Pancreas (tissue), 10 donors: ENCODE results near the gene MKNK1. TPM values are rescaled to one million over a fixed set of nuclear protein-coding genes. Genes with fewer than 3 reads are reported as not detected.
A peak's percentile ranks its signal among the peaks of the same experiment; 100 is the strongest.

Experiments used
- ATAC-seq, 4 donors: fragments of 200-7000 bp; cut with Tn5 transposase; one replicate each; pipeline versions ENCODE4 v1.8.0 to v1.9.1; 2020; ENCODE audit warnings: mild to moderate bottlenecking in 4 of 4, moderate library complexity in 4 of 4
- DNase-seq, 6 donors: peaks; one replicate each; pipeline ENCODE4 v3.0.0-alpha.2; 2020
- FAIRE-seq: peaks from 2 replicates; lab custom pipeline; 2012; peaks lifted over from hg19 to GRCh38; lab: Jason Lieb, UNC
- H3K27ac ChIP-seq, 4 donors: fragments of 200-600 bp; sonication (generic); 1 replicate in 3 of 4; 2 replicates in 1 of 4; pipeline versions ENCODE4 v1.5.0 to v1.8.0; 2020
- H3K27me3 ChIP-seq, 4 donors: fragments of 200-600 bp; one replicate each; pipeline ENCODE4 v1.8.0; 2021
- H3K36me3 ChIP-seq, 3 donors: fragments of 200-600 bp; sonication (generic) in 1 of 3; one replicate each; pipeline versions ENCODE4 v1.5.0 to v1.8.0; 2020 to 2021
- H3K4me1 ChIP-seq, 3 donors: fragments of 200-600 bp; one replicate each; pipeline ENCODE4 v1.8.0; 2021
- H3K4me3 ChIP-seq, 4 donors: fragments of 200-600 bp; sonication (generic) in 2 of 4; one replicate each; pipeline versions ENCODE4 v1.5.0 to v1.8.0; 2020 to 2021
- H3K9me3 ChIP-seq, 4 donors: fragments of 200-600 bp; one replicate each; pipeline ENCODE4 v1.8.0; 2021
- WGBS, 2 donors: extraction: QIAGEN DNeasy Blood & Tissue Kit; methylation state at CpG; one replicate each; pipeline ENCODE4 v1.1.7; 2013; 5-methylcytosine and 5-hydroxymethylcytosine counted together
- intact Hi-C, 3 donors: fragments of 100-400 bp; cut with DNase I; formaldehyde crosslinking; loops; one replicate each; pipeline versions ENCODE4 v1.11.1 to v1.14.2; 2022
- polyA plus RNA-seq, 2 donors: library from polyadenylated mRNA; stranded (reverse); fragments of 200-250 nt; gene quantifications; one replicate each; pipeline ENCODE4 v1.2.3, GENCODE V29; 2013
- total RNA-seq, 6 donors: library from RNA; stranded (reverse); fragmentation: NEBNext Ultra II Directional in 4 of 6; extraction: Animal tissue kit (Norgen Biotek cat#: 25700) in 4 of 6; gene quantifications; one replicate each; pipeline versions ENCODE4 v1.2.1 to v1.2.4, GENCODE V29; 2021 to 2023
- TF ChIP-seq, protein P1 (sequence below), 4 donors: fragments of 200-600 bp; sonication (generic) in 3 of 4; IDR thresholded peaks; one replicate each; pipeline versions ENCODE4 v1.5.0 to v1.8.0; 2021; ENCODE audit warnings: antibody characterized with exemption in 4 of 4
- donor health status: healthy with polysubstance abuse.
- donor health status: DM: no; HTN: no; CAD: no; lungs with moderate emphysema.
- donor health status: DM: no; HTN: no; CAD: no.
- donor health status: control.
- donor health status: control.
- donor health status: Bipolar disorder and iron deficiency.
- donor health status: DM: yes; HTN: yes; CAD: no.
- donor health status: DM: no; HTN: no; CAD: no.
- donor health status: DM: no; HTN: no; CAD: no.
- donor health status: DM: yes; HTN: yes; CAD: no.

Gene MKNK1
- total and polyA plus RNA-seq, 8 donors: 44.9 to 172 (median 103) TPM

DNA sequence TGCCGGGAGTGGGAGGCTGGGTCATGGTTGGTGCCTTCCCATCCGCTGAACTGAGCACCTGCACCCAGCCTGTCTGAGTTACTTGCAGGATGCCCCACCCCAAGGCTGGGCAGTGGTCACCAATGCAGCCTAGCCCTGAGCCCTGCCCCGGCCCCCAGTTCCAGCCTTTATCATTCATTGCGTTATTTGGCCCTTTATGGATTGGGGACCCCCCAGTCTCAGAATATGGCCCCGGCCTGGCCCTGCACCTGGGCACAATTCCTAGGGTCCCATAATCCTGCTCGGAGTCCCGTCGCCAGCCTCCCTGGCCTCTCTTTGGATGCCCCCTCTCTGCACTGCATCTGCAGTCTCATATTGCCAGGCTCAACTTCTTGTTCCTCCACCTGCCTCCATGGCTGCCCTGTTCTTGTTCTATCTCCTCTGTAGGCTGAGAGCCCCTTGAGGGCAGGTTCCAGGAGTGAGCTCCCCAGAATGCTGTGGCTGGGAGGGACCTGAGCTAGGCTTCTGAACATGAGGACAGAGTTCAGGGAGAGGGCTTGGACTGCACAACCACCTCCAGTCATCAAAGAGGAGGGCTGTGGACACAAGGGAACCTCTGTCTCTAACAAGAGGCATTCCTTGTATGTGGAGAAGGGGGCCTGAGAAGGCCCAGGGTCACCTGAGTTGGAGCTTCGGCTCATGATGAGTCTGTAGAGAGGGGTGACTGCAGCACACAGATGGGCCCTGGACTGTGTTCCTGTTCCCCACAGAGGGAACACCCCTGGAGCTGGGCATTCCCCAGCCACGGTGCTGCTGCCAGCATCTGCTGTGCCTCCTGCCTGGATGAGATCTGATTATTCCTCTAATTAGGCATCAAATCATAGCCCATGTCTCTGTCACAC, 51.5 kb downstream of the MKNK1 start:
- ATAC-seq: no peak
- 82 to 88% methylated on average over 10 of the region's 10 CpGs for WGBS, 2 donors
- no peaks in the 10 kb centered on the region for H3K36me3 ChIP-seq
- H3K27ac ChIP-seq: no peak overlapping the region
- peak in 2 of 6 donors; percentile 29 to 39 for DNase-seq
- H3K4me3 ChIP-seq: no peak overlapping the region
- H3K9me3 ChIP-seq: no peaks in the 10 kb centered on the region
- H3K27me3 ChIP-seq: no peaks in the 10 kb centered on the region
- FAIRE-seq: no peak
- TF ChIP-seq, protein P1, sequence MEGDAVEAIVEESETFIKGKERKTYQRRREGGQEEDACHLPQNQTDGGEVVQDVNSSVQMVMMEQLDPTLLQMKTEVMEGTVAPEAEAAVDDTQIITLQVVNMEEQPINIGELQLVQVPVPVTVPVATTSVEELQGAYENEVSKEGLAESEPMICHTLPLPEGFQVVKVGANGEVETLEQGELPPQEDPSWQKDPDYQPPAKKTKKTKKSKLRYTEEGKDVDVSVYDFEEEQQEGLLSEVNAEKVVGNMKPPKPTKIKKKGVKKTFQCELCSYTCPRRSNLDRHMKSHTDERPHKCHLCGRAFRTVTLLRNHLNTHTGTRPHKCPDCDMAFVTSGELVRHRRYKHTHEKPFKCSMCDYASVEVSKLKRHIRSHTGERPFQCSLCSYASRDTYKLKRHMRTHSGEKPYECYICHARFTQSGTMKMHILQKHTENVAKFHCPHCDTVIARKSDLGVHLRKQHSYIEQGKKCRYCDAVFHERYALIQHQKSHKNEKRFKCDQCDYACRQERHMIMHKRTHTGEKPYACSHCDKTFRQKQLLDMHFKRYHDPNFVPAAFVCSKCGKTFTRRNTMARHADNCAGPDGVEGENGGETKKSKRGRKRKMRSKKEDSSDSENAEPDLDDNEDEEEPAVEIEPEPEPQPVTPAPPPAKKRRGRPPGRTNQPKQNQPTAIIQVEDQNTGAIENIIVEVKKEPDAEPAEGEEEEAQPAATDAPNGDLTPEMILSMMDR (IDR thresholded peaks at IDR 0.05): no peak
- H3K4me1 ChIP-seq: no peaks in the 10 kb centered on the region
- intact Hi-C loops: no loop called here

DNA sequence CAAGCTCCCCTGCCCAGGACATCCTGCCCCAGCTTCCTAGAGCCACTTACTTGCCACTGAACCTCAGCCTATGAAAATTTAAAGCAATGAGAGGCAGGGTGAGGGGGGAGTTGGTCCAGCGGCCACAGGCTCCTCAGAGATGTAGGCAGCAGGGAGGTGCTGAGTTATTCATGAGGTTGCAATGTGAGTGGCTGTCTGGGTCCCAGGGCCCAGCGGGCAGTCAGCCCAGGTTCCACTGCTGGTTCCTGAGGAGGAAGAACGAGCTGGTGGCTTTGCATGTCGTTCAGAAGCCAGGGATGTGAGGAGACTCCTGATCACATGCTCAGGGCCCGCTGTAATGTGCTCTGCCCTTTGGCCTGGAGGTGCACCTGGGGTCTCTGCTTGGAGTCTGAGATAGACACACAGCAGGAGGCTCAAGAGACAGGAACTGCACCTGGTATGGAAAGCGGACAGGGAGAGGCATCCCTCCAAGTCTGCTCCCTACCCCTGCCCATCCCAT, 52.4 kb downstream of the MKNK1 start, which contains the start of gene KNCN:
KNCN (minus strand) TSS at position 51 of the 499 bp plus-strand sequence. CDS start 432 bp downstream, outside the sequence.
- intact Hi-C loops: no loop called here
- H3K27ac ChIP-seq: no peak within 1 kb of the TSS
- TF ChIP-seq, protein P1 (IDR thresholded peaks at IDR 0.05): no peak
- H3K4me1 ChIP-seq: no peaks in the 10 kb centered on the region
- H3K27me3 ChIP-seq: no peaks in the 10 kb centered on the region
- ATAC-seq (no peak), FAIRE-seq (no peak), DNase-seq (peak in 2 of 6 donors; percentile 17 to 22)
- H3K4me3 ChIP-seq: no peak within 1 kb of the TSS
- 72 to 75% methylated on average over 6 of the region's 6 CpGs for WGBS, 2 donors
- no peaks in the 10 kb centered on the region for H3K9me3 ChIP-seq
- H3K36me3 ChIP-seq: no peaks in the 10 kb centered on the region

DNA sequence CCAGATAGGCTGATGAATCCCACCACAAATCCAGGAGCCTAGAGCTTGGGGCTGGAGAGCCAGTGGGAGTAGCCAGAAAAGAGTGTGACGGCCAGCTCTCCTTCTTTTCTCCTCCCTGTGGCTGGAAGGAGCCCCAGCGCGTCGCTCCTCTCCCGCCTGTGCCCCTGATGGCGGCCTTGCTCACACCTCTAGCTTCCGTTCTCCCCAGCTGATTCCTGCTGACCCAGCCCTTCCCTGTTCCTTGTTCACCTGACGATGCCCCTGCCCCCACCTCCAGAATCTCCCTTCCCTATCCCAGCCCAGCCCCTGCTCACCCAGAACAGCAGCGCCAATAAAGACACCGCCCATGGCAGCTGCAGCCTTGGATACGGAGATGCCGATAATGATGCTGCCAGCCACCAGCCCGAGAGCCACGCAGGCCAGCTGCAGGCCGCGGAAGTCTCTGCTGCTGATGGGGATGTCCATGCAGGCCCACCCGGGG, 53.3 kb downstream of the MKNK1 start:
- Histone ChIP-seq H3K4me1 (no peaks in the 10 kb centered on the region), H3K36me3 (no peaks in the 10 kb centered on the region), H3K4me3 (no peak overlapping the region), H3K27ac (no peak overlapping the region), H3K9me3 (no peaks in the 10 kb centered on the region), H3K27me3 (no peaks in the 10 kb centered on the region)
- 68 to 76% methylated on average over 16 to 17 of the region's 17 CpGs for WGBS, 2 donors
- peak in 2 of 6 donors; percentile 30 to 38 for DNase-seq
- TF ChIP-seq, protein P1 (IDR thresholded peaks at IDR 0.05): no peak
- intact Hi-C loops: no loop called here
- no peak for ATAC-seq
- FAIRE-seq: no peak

DNA sequence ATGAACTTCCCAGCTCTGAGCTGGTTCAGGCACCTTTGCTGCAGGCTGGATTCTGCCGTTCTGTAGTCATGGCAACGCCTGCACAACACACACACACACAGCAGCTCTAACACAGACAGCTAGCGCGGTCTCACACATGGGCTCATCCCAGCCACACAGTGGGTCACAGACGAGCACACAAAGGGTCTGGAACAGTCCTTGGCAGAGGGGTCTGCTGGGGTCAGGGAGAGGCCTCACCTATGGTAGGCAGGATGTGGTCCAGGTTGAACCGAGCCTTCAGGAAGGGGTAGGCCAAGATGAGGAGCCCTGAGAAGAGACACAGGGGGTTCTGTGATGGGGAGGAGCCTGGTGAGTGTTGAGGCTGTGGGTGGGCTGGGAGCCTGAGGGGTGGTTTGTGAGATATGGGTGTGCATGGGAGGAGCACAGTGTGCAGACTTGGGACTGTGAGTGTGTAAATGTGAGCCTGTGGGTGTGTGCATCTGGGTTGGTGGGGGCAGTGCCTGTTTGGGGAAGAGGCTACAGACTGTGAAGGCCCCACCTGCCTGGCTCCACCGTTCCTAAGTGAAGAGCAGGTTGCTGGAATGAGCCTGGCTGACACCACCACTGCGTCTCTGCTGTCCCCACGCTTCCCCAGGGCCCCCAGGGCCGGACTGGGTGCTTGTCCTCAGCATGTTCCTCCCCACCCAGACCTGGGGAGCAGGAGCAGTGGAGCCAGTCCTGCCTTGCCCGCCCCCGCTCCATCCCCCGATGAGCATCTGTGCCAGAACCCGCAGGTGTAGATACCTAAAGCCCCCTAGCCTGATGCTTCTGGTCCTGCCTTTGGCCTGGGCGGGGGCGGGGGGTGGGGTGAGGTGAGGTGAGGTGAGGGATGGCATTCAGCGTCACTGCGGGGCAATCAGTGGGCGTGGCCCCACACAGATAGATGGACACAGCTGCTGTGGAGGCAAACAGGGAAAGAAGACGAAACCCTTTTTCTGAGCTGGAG, 54.1 kb downstream of the MKNK1 start:
- Histone ChIP-seq H3K9me3 (no peaks in the 10 kb centered on the region), H3K4me1 (no peaks in the 10 kb centered on the region), H3K27ac (no peak overlapping the region), H3K27me3 (no peaks in the 10 kb centered on the region), H3K4me3 (no peak overlapping the region), H3K36me3 (no peaks in the 10 kb centered on the region)
- no peak for FAIRE-seq
- intact Hi-C loops: loop anchor here in 1 of 3 donors (10.0 kb wide), 1 partner anchor 175 kb away; no protein-coding TSS in a partner anchor
- ATAC-seq: peak in 3 of 4 donors; percentile 24 to 42 (median 29)
- 53 to 58% methylated on average over 19 to 20 of the region's 20 CpGs for whole genome bisulfite sequencing, 2 donors
- TF ChIP-seq, protein P1 (IDR thresholded peaks at IDR 0.05): no peak
- peak in 2 of 6 donors; percentile 46 to 53 for DNase-seq
